GM19023 (cell line): ENCODE results near the gene USP6NL.
"Not testable (repeated sequence)": the region's sequence is repeated elsewhere in the genome, so short reads cannot be mapped to it uniquely, and the experiment has no call there.

ENCODE experiments used
- ATAC-seq: cut with Tn5 transposase; IDR thresholded peaks from one replicate; pipeline ENCODE4 v1.9.1; 2021; ENCODE audit warnings: mild to moderate bottlenecking, moderate library complexity; ENCODE audit not compliant: unreplicated experiment

USP6NL gene

DNA sequence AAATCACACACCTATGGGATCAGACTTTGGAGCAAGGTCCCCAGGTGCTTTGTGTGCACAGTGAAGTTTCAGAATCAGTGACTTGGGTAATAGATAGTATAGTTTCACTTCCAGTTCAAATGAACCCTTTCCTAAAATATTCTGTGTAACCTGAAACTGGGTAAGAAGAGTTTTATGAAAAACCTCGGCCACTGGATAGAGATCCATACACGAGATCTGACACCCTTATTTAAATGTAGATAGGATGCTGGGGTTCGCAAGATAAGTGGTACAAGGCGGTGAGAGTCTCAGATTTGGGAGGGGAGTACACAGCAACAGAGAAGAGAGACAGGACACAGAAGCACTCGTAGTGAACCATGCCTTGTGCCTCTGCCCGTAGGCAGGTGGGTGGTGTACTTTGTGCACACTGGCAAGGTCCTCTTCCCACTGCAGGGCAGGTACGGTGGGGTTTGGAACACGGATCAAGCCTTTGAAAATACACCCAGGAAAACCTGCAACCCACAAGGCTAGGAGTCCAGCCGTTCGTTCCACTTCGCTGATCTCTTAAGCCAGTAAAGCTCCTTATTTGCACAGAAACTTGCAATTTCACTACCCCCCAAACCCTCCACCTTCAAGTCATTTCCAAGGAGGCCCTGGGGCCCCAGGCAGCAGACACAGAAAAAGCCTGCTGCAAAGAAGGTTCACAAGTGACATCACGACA is 162.8 kb downstream of the USP6NL start:
- ATAC-seq, result peak; percentile 74

DNA sequence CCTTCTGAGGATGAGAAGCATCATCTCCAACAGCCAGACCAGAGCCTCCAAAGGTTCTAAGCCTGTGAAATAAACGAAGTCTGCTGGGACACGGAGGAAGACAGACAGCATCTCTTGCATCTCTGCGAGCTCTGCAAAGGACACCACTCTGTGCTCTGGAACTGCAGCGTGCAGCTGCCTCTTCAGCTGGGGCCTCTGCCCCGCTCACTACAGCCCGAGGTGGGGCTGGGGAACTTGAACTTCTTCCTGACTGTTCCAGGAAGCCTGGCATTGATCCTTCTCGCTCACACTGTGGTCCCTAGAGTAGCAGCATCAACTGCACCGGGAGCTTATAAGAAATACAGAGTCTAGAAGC is 163.3 kb downstream of the USP6NL start:
- ATAC-seq, result peak; percentile 44

- no peak for ATAC-seq
Observed at GRCh38 chr10:11447586-11447985, 163.9 kb downstream of the USP6NL start.

- no peak for ATAC-seq
Observed at GRCh38 chr10:11446864-11447263, 164.6 kb downstream of the USP6NL start.

- ATAC-seq, result no peak
Observed at GRCh38 chr10:11446133-11446532, 165.3 kb downstream of the USP6NL start.

GRCh38 chr10:11444531-11445228 is 166.8 kb downstream of the USP6NL start:
- no peak for ATAC-seq

DNA sequence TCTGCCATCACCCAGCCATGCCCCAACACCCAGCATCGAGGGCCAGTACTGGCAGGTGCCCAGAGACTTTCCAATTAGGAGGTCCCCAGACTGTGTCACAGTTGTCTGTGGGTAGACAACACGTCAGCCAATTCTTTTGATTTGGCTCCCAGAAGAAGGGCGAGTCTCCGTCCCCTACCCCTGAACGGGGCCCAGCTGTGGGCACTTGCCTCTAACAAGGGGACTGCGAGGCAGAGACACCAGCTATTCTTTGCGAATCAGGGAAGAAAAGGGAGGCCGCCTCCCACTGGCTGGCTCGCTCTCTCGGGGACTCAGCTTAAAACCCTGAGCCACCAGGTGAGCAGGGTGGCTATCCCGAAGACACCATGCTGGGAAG is 167.3 kb downstream of the USP6NL start:
- ATAC-seq, result no peak

DNA sequence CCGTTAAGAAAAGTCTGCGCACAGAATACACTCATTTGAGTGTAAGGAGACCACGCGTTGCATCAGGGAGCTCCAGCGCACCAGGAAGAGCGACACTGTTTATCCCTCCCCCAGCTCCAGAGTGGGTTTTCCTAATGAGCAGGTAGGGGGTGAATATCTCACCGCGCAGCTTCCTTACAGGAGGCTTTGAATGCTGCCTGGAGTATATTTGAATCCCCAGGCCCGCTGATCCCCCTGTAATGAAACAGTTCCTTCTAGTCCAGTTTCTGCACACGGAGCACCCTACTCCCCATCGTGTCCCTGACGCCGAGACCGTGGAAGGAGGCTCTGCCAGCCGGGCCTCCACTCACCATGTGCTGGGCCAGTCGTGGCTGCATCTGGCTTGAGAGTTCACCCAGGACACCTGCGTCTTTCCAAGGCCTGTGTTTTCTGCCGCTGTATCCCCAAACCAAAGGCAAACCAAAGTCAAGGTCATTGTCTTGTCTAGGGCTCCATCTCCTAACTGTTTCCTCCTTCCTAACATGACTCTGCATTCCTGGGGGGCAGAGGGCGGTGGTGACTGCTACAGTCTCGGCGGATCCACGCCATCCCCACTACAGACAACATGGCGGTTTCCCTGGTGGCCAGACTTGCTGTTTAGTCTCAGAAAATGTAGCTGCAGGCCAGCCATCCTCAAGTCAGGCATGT is 167.8 kb downstream of the USP6NL start:
- no peak for ATAC-seq

GRCh38 chr10:11442001-11442773 is 169.3 kb downstream of the USP6NL start:
- no peak for ATAC-seq

GRCh38 chr10:11441151-11441535 is 170.3 kb downstream of the USP6NL start:
- ATAC-seq, result no peak

GRCh38 chr10:11440250-11441150 is 170.9 kb downstream of the USP6NL start:
- ATAC-seq, result no peak

DNA sequence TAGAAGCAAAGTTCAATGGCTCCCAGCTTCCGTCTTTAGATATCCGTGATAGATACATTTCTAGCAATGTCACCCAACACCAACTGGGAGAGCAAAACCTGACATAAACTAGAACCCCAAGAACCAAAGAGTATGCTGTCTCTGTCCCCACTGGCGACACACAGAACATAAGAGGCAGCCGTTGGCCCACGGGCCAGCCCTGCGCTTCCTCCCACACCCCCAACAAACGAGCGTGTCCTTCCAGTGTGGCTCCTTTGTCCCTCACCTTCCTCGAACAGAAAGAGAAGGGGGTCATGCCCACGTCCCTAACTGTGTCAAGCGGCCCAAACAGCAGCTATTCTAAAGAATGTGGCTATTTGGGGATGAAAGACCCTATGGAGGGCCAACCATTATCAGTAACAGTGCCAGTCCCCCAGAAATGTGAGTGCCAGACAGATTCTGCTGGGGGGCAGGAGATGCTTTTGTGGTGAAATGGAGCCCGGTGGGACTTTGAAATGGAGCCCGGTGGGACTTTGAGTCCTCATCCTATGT is 171.9 kb downstream of the USP6NL start:
- no peak for ATAC-seq

- no peak for ATAC-seq
Observed at GRCh38 chr10:11437391-11438142, 173.9 kb downstream of the USP6NL start.

- ATAC-seq, result not testable (repeated sequence)
Observed at GRCh38 chr10:11436445-11436844, 175.0 kb downstream of the USP6NL start.

DNA sequence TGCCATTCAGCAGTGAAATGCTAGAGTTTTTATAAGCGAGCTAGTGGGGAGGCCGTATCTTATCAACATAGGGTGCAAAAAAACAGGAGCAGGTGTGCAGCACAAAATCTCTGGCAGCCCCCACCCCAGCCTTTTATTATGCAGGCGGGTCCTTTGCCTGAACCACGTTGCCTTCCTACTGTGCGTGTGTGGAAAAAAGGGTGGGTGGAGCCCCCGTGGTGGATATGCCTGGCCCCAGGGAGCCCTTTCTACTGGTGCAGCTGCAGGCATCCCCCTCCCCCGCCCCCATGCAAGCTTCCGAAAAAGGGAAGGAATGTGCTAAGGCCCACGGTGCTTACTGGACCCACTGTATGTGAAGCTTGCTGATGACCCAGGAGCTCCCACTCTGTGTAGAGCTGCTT is 175.9 kb downstream of the USP6NL start:
- no peak for ATAC-seq

GRCh38 chr10:11434324-11434723 is 177.1 kb downstream of the USP6NL start:
- ATAC-seq, result no peak

GRCh38 chr10:11433657-11434056 is 177.8 kb downstream of the USP6NL start:
- no peak for ATAC-seq

- ATAC-seq, result no peak
Observed at GRCh38 chr10:11431216-11431555, 180.3 kb downstream of the USP6NL start.

DNA sequence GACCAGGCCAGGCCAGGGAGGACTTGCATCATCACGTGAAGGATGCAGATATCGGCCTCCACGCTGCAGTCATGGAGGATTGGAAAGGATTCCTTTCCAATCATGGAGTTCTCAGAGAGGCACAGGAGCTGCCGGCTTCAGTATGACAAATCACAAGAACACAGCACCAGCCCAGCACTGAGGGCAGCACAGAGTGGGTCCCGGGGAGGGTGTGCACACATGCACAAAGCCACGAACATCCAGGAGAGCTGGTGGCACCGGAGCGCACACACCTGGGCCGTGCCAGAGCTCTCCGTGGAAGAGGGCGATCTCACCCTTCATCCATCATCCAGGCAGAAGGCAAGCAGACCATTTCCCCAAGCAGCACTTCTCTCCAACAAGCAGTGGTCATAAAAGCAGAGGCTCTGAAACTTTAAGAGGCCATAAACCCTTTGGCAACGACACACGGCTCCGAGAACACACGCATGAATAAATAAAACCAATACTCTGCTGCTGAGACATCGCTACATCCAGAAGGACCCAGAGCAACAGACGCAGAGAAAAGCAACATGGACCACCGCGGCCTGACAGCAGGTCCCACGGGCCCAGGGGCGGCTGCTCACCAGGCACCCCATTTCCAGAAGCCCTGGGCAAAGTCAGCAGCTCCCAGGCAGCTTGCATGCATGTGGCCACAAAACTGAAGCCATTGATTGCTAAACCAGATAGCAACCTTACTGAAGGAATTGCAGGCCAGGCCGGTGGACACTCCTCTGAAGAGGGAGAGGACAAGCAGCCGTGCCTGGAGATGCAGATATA is 180.8 kb downstream of the USP6NL start:
- no peak for ATAC-seq
